ENCODE measurements around the gene BCKDHA.
"Not testable (repeated sequence)": the region's sequence is repeated elsewhere in the genome, so short reads cannot be mapped to it uniquely, and the experiment has no call there.

The BCKDHA gene

DNA sequence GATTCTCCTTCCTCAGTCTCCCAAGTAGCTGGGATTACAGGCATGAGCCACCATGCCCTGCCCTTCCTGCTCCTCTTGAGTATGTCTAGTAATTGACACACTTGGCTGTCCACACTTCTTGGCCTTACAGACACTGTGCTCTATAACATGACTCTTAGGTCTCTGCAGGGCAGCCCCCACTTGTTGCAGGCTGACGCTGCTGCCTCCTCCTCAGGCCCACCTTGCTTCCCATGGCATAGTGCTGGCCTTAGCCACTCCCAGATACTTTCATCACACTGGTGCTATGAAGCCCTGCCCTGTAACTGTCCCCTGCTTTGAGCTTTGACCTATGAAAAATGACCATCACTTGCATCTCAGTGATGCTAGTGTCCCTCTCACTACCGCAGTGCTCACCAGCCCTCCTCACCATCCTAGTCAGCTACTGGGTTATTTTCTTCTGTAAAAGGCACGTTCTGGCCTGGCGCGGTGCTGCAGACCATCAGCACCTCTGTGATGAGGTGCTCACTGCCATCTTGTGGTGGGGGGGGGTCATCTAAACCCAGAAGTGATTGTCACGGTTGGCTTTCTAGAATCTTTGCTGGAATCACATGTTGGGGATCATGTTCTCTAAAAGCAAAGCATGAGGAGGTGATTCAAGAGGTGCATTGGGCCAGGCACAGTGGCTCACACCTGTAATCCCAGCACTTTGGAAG lies 55.1 kb downstream of the BCKDHA start:
- no peak for DNase-seq

DNA sequence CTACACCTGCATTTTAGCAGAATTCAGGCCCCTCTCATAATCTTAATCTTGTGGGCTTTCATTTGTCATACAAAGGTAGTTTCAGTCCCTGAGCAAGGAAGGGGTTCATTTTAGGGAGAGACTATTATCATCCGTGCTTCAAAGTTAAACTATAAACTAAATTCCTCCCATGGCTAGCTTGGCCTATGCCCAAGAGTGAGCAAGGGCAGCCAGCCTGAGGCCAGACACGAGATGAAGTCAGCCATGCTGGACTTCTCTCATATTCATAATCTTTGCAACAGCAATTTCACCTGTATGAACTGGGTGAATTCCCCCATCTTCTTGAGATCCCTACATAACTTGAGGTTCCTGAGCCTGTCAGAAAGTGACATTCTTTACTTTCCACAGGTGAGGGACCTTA lies 58.3 kb downstream of the BCKDHA start:
- DNase-seq = no peak

DNA sequence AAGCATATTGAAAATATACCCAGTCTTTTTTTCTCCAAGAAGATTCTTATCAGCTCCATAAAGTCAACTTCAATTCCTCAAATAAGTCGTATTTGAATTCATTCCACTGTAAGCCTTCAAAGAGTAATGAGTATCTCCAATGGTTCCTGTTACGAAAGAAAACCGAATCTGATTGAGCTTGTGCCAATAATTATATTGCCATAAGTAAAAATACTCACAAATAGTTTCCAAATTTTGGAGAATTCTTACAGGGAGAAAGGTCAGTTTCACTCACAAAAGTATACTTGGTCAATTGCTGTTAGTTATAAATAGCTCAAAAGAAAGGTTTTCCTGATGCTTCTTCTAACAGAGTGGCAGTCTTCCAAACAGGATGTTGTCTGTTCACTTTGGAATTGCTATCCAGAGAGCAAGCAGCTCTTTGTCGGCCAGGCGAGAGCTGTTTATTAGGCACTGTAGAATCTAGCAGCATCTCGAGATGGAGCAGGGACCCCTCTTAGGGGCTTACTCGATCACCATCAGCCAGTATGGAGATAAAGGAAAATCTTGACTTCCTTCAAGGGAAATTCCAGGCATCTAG lies 58.8 kb downstream of the BCKDHA start:
- DNase-seq = no peak

DNA sequence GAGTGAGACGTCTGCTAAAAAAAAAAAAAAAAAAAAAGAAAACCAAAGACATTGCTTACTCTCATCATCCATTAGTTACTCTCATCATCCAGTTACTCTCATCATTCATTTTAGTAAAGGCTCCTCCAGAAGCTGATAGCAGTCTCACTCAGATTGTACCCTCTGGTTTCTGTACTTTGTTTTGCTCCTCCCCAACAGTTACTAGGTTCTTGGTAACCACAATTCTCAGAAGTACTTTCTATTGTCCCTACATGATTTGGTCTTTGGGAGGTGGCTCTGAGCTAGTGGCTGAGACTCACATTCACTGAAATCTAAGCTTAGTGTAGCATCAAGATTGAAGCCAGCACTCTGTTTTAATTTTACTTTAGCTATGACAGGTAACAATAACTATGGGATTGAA lies 59.6 kb downstream of the BCKDHA start:
- DNase-seq = no peak

DNA sequence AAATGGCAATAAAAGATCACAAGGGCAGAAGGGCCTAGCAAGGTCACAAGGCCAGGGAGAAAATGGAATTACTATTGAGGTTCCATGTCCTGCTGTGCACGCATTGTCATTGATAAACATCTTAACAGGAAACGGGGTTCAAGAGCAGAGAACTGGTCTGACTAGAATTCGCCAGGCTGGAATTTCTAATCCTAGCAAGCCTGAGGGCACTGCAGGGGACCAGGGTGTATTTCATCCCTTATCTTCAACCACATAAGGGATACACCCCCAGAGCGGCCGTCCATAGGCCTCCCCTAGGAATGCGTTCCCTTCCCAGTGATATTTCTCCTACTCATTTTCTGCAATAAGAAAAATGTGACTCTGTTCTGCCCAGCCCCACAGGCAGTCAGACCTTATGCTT lies 64.9 kb downstream of the BCKDHA start:
- DNase-seq = no peak

DNA sequence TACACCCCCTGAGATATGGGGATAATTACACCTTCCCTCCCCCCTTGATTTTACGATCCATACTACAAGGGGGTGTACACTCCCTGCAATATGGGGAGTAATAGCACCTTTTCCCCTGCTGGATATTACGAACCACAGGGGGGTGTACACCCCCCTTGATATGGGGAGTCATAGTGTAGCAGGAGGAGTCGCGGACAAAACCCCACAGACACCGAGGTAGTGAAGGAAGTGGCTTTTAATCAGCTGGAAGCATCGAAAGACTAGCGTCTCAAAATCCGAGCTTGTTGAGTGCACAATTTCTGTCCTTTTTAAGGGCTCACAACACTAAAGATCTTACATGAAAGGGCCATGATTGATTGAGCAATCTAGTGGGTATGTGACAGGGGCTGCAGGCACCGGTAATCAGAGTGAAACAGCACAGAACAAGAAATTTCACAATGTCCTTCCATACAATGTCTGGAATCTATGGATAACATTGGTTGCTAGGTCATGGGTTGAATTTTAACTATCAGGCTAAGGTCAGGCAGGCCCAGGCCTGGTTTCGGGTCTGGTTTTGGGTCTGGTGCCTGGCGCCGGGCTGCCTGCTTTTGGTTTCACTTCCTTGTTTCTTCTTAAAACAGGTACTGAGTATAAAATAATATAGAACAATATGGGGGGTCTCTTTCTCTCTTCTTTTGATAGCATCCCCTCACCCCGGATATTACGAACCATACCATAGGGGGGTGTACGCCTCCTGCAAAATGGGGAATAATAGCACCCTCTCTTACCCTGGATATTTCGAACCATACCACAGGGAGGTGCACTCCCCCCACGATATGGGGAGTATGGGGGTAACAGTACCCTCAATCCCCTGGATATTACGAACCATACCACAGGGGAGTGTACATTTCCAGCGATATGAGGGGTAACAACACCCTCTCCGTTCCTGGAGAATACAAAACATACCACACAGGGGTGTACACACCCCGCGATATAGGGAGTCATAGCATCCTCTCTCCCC lies 65.9 kb downstream of the BCKDHA start:
- DNase-seq = not testable (repeated sequence)
